Measurements from ENCODE around the gene OR11H7. TPM values are rescaled to one million over a fixed set of nuclear protein-coding genes. Genes with fewer than 3 reads are reported as not detected.

Gene OR11H7
- polyA plus RNA-seq, 4 donors, result 0.10 TPM; not detected in 3

Other genes starting within 250 kb of the OR11H7 start
- not detected for gene OR4Q2, start 226.8 kb upstream of the OR11H7 start, polyA plus RNA-seq
- not detected for gene OR4K14, start 209.7 kb upstream of the OR11H7 start, polyA plus RNA-seq
- gene OR4K13, start 192.9 kb upstream of the OR11H7 start, polyA plus RNA-seq, result not detected
- gene OR4L1, start 168.9 kb upstream of the OR11H7 start, polyA plus RNA-seq, result not detected
- not detected for gene OR4K17, start 118.2 kb upstream of the OR11H7 start, polyA plus RNA-seq
- not detected for gene OR4N5, start 90.2 kb upstream of the OR11H7 start, polyA plus RNA-seq
- gene OR11G2, start 38.1 kb upstream of the OR11H7 start, polyA plus RNA-seq, result not detected
- gene OR11H6, start 5.3 kb upstream of the OR11H7 start, polyA plus RNA-seq, result not detected
- not detected for gene OR11H4, start 10.3 kb downstream of the OR11H7 start, polyA plus RNA-seq
- 10 to 100 TPM in 1 of 4 donors, 1 to 10 TPM in 3; 4.1 to 14.9 (median 5.6) TPM for gene TTC5, start 77.0 kb downstream of the OR11H7 start, polyA plus RNA-seq
- 10 to 100 TPM; 43.5 to 67.9 (median 44.1) TPM for gene CCNB1IP1, start 104.3 kb downstream of the OR11H7 start, polyA plus RNA-seq
- 10 to 100 TPM in 3 of 4 donors, 1 to 10 TPM in 1; 9.5 to 26.8 (median 14.2) TPM for gene PARP2, start 114.7 kb downstream of the OR11H7 start, polyA plus RNA-seq
- gene TEP1, start 184.5 kb downstream of the OR11H7 start, polyA plus RNA-seq, result 10 to 100 TPM; 32.9 to 87.4 (median 66.0) TPM
- gene KLHL33, start 207.2 kb downstream of the OR11H7 start, polyA plus RNA-seq, result under 1 TPM in 3 of 4 donors, not detected in 1; under 0.01 to 0.37 (median 0.07) TPM
- gene OSGEP, start 225.8 kb downstream of the OR11H7 start, polyA plus RNA-seq, result 10 to 100 TPM; 38.6 to 59.1 (median 45.8) TPM
- 100 to 1,000 TPM; 122 to 216 (median 191) TPM for gene APEX1, start 226.2 kb downstream of the OR11H7 start, polyA plus RNA-seq
- 10 to 100 TPM; 37.6 to 55.1 (median 49.2) TPM for gene PIP4P1, start 232.5 kb downstream of the OR11H7 start, polyA plus RNA-seq
- gene PNP, start 240.4 kb downstream of the OR11H7 start, polyA plus RNA-seq, result 100 to 1,000 TPM; 168 to 353 (median 202) TPM

Measured in small intestine (tissue), 4 donors.